Endodermal cell (in vitro differentiated cells): ENCODE data around the gene SSR3. TPM values are rescaled to one million over a fixed set of nuclear protein-coding genes. Genes with fewer than 3 reads are reported as not detected.
"Not testable (repeated sequence)": the region's sequence is repeated elsewhere in the genome, so short reads cannot be mapped to it uniquely, and the experiment has no call there.

Source experiments
- DNase-seq: peaks from one replicate; pipeline ENCODE4 v3.0.0-alpha.2; 2017
- H3K27ac ChIP-seq: 2 replicates; pipeline ENCODE4 v1.5.1; 2013; ENCODE audit warnings: mild to moderate bottlenecking, low read depth, low read length, moderate library complexity
- H3K27me3 ChIP-seq: 2 replicates; pipeline ENCODE4 v1.6.1; 2013; ENCODE audit warnings: mild to moderate bottlenecking, low read length, moderate library complexity; ENCODE audit not compliant: insufficient read depth, control insufficient read depth, poor library complexity, severe bottlenecking
- H3K36me3 ChIP-seq: 2 replicates; pipeline ENCODE4 v1.7.0; 2013; ENCODE audit warnings: mild to moderate bottlenecking, low read length, moderate library complexity; ENCODE audit not compliant: control insufficient read depth, insufficient read depth
- H3K4me1 ChIP-seq: one replicate; pipeline ENCODE4 v1.7.0; 2013; ENCODE audit warnings: low read length; ENCODE audit not compliant: control insufficient read depth, insufficient read depth
- H3K4me3 ChIP-seq: 2 replicates; pipeline ENCODE4 v1.5.1; 2013; ENCODE audit warnings: mild to moderate bottlenecking, low read length, moderate library complexity
- H3K9ac ChIP-seq: 2 replicates; pipeline ENCODE4 v1.6.1; 2013; ENCODE audit warnings: mild to moderate bottlenecking, low read length, moderate library complexity; ENCODE audit not compliant: poor library complexity, severe bottlenecking; ENCODE audit errors: extremely low read depth
- H3K9me3 ChIP-seq: 2 replicates; pipeline ENCODE4 v1.6.1; 2013; ENCODE audit warnings: mild to moderate bottlenecking, low read length, moderate library complexity; ENCODE audit not compliant: control insufficient read depth
- H3K27ac Mint-ChIP-seq: 2 replicates; pipeline ENCODE4 v1.8.0; 2020; ENCODE audit warnings: mixed read lengths
- H3K27me3 Mint-ChIP-seq: 2 replicates; pipeline ENCODE4 v1.8.0; 2021; ENCODE audit warnings: mild to moderate bottlenecking, mixed read lengths; ENCODE audit not compliant: insufficient read depth
- H3K36me3 Mint-ChIP-seq: 2 replicates; pipeline ENCODE4 v1.8.0; 2020; ENCODE audit warnings: low read depth, mixed read lengths
- H3K4me1 Mint-ChIP-seq: 2 replicates; pipeline ENCODE4 v1.8.0; 2020; ENCODE audit warnings: mixed read lengths
- H3K4me3 Mint-ChIP-seq: 2 replicates; pipeline ENCODE4 v1.8.0; 2020; ENCODE audit warnings: mild to moderate bottlenecking, moderate library complexity, mixed read lengths
- H3K9me3 Mint-ChIP-seq: 2 replicates; pipeline ENCODE4 v1.8.0; 2020; ENCODE audit warnings: mild to moderate bottlenecking, mixed read lengths
- WGBS, 2 experiments: methylation state at CpG; one replicate each; pipeline versions ENCODE4 v1.1.5 to v1.1.7; 2013; ENCODE audit warnings: missing lambda C conversion rate in 2 of 2, mixed read lengths in 1 of 2; ENCODE audit not compliant: insufficient coverage in 1 of 2, insufficient read length in 1 of 2; 5-methylcytosine and 5-hydroxymethylcytosine counted together
- total RNA-seq, 2 donors: library from RNA; stranded (reverse); fragmentation: NEBNext Ultra II Directional in 1 of 2; extraction: Animal tissue kit (Norgen Biotek cat#: 25700) in 1 of 2; gene quantifications; 2 replicates in 1 of 2; 3 replicates in 1 of 2; pipeline ENCODE4 v1.2.1, GENCODE V29; 2021
- TF ChIP-seq, protein P1 (sequence below): fragments of 200-600 bp; sonication (generic); conservative IDR thresholded peaks from 2 replicates; pipeline ENCODE4 v1.5.0; 2021; ENCODE audit warnings: antibody characterized with exemption, mild to moderate bottlenecking

The SSR3 gene
- total RNA-seq, 2 donors from 2014 or later = 187 to 200 TPM

DNA sequence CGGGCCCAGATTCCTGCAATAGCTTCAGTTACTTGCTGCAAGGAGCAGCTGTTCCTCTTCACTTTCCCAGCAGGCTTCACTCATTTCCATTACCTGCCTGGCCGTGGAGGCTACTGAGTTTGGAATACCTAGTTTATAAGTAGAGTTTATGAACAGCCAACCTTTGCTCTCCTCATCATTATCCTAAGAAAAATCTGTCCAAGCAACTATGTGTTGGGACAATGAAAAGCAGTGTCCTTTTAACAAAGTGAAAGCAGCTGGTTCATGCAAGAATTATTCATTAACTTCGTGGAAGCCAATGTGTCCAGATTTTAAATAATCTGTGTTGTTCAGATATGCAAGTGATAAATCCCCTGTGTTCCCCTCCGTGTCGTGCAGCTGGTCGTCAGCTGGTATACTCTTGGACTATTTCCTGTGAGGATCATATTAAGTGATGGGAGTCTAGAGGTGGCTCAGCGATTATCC lies 39.3 kb upstream of the SSR3 start:
- DNase-seq = no peak
- no peaks in the 10 kb centered on the region for H3K27me3 Mint-ChIP-seq
- no peaks in the 10 kb centered on the region for H3K9me3 ChIP-seq
- no peaks in the 10 kb centered on the region for H3K36me3 ChIP-seq
- H3K4me3 ChIP-seq = no peak overlapping the region
- H3K4me3 Mint-ChIP-seq = no peak overlapping the region
- H3K9me3 Mint-ChIP-seq = peaks cover 4% of the 10 kb centered on the region
- TF ChIP-seq, protein P1, sequence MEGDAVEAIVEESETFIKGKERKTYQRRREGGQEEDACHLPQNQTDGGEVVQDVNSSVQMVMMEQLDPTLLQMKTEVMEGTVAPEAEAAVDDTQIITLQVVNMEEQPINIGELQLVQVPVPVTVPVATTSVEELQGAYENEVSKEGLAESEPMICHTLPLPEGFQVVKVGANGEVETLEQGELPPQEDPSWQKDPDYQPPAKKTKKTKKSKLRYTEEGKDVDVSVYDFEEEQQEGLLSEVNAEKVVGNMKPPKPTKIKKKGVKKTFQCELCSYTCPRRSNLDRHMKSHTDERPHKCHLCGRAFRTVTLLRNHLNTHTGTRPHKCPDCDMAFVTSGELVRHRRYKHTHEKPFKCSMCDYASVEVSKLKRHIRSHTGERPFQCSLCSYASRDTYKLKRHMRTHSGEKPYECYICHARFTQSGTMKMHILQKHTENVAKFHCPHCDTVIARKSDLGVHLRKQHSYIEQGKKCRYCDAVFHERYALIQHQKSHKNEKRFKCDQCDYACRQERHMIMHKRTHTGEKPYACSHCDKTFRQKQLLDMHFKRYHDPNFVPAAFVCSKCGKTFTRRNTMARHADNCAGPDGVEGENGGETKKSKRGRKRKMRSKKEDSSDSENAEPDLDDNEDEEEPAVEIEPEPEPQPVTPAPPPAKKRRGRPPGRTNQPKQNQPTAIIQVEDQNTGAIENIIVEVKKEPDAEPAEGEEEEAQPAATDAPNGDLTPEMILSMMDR = no peak
- no peaks in the 10 kb centered on the region for H3K36me3 Mint-ChIP-seq
- no peaks in the 10 kb centered on the region for H3K27me3 ChIP-seq
- no peak overlapping the region for H3K27ac Mint-ChIP-seq
- peaks cover 7% of the 10 kb centered on the region for H3K4me1 ChIP-seq
- H3K27ac ChIP-seq = no peak overlapping the region
- H3K4me1 Mint-ChIP-seq = peaks cover 25% of the 10 kb centered on the region
- H3K9ac ChIP-seq = no peak overlapping the region
- 0 to 76% methylated on average over 1 to 7 of the region's 7 CpGs for WGBS, 2 experiments

DNA sequence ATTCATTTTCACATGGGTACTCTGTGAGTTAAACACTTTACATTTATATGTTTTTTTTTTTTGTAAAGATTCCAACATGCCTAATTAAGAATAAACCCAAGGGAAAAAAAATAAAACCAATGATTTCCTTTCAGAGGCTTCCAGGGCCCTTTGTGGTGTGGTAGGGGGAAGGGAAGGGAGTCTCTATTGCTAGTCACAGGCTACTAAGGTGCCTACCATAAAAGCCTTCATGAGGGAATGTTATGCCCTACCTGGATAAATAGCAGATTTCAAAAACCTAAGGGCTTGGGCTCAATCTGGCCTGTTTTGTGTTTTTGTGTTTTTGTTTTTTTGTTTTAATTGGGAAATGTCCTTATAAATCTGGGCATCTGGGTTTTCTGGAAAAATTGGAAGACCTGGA lies 38.9 kb upstream of the SSR3 start:
- Histone ChIP-seq H3K4me3 (no peak overlapping the region), H3K27ac (no peak overlapping the region), H3K4me1 (peaks cover 7% of the 10 kb centered on the region), H3K27me3 (no peaks in the 10 kb centered on the region), H3K9ac (no peak overlapping the region), H3K9me3 (no peaks in the 10 kb centered on the region), H3K36me3 (no peaks in the 10 kb centered on the region)
- no peak overlapping the region for H3K27ac Mint-ChIP-seq
- H3K27me3 Mint-ChIP-seq = no peaks in the 10 kb centered on the region
- no peak for DNase-seq
- H3K4me1 Mint-ChIP-seq = peaks cover 23% of the 10 kb centered on the region
- TF ChIP-seq, protein P1 = no peak
- H3K4me3 Mint-ChIP-seq = no peak overlapping the region
- peaks cover 4% of the 10 kb centered on the region for H3K9me3 Mint-ChIP-seq
- no peaks in the 10 kb centered on the region for H3K36me3 Mint-ChIP-seq

DNA sequence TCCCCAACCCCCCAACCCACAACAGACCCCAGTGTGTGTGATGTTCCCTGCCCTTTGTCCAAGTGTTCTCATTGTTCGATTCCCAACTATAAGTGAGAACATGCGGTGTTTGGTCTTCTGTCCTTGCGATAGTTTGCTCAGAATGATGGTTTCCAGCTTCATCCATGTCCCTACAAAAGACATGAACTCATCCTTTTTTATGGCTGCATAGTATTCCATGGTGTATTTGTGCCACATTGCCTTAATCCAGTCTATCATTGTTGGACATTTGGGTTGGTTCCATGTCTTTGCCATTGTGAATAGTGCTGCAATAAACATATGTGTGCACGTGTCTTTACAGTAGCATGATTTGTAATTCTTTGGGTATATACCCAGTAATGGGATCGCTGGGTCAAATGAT lies 34.9 kb upstream of the SSR3 start:
- not testable (repeated sequence) for H3K4me1 ChIP-seq, H3K36me3 ChIP-seq, H3K27me3 Mint-ChIP-seq, H3K27ac Mint-ChIP-seq, DNase-seq, H3K27me3 ChIP-seq, H3K9me3 ChIP-seq, H3K9ac ChIP-seq, H3K4me1 Mint-ChIP-seq, H3K4me3 Mint-ChIP-seq, H3K27ac ChIP-seq, H3K36me3 Mint-ChIP-seq, H3K9me3 Mint-ChIP-seq, H3K4me3 ChIP-seq
- 88 to 93% methylated on average over 3 to 5 of the region's 5 CpGs for WGBS, 2 experiments

DNA sequence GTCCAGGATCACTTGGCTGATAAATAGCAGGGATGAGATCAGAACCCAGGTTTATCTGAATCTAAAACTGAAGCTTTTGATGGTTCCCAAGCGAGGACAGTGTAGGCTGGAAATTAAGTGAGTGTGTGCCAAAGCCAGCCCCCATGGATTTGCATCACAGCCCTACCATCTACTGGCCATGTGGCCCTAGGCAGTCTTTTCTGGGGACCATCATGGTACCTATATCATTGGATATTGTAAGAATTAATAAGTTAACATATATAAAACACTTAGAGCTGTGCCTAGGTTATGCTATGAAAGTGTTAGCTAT lies 32.8 kb upstream of the SSR3 start:
- Histone ChIP-seq H3K27ac (no peak overlapping the region), H3K4me3 (no peak overlapping the region), H3K4me1 (no peaks in the 10 kb centered on the region), H3K27me3 (no peaks in the 10 kb centered on the region), H3K36me3 (no peaks in the 10 kb centered on the region), H3K9me3 (no peaks in the 10 kb centered on the region), H3K9ac (no peak overlapping the region)
- Mint-ChIP-seq H3K4me3 (no peak overlapping the region), H3K36me3 (no peaks in the 10 kb centered on the region), H3K9me3 (peaks cover 4% of the 10 kb centered on the region), H3K4me1 (no peaks in the 10 kb centered on the region), H3K27ac (no peak overlapping the region), H3K27me3 (no peaks in the 10 kb centered on the region)
- DNase-seq = no peak
- 0% methylated on average over 1 of the region's 1 CpG; no CpG with 5 or more reads in 1 of the 2 experiments for WGBS, 2 experiments
- TF ChIP-seq, protein P1 = no peak
